Measurements from ENCODE around the gene PHLPP2. TPM values are rescaled to one million over a fixed set of nuclear protein-coding genes. Genes with fewer than 3 reads are reported as not detected.
"Not testable (repeated sequence)": the region's sequence is repeated elsewhere in the genome, so short reads cannot be mapped to it uniquely, and the experiment has no call there.

The PHLPP2 gene
- polyA plus RNA-seq, 3 donors from 2014 or later = 0.30 to 3.0 (median 0.80) TPM

- Mint-ChIP-seq H3K27ac (no peak overlapping the region), H3K4me3 (no peak overlapping the region), H3K36me3 (no peaks in the 10 kb centered on the region)
Observed at GRCh38 chr16:71610447-71610846, 114.1 kb downstream of the PHLPP2 start.

DNA sequence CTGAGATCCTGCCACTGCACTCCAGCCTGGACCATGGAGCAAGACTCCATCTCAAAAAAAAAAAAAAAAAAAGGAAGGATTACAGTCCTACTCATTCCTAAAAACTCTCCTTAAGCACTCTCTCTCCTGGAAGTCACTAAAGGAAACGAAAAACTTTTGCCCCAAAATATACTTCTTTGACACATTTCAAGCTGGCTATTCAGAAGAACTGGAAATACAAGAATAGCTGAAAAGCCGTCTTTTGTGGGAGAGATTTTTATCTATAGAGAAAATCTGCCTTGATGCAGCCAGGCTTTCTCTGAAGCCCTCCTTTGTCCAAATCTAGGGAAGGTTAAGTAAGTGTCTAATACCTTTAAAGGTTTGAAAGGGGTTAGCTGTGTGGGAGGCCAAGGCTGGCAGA, 115.4 kb downstream of the PHLPP2 start:
- no peaks in the 10 kb centered on the region for H3K36me3 Mint-ChIP-seq
- peaks cover 0 to 11% (median 2%) of the 10 kb centered on the region in 3 donors for H3K27me3 Mint-ChIP-seq (ENCODE audit: low read depth in 3 of 3)
- peaks cover 0 to 1% of the 10 kb centered on the region in 2 donors for H3K4me1 Mint-ChIP-seq
- DNase-seq = no peak
- H3K27ac Mint-ChIP-seq = no peak overlapping the region
- no peak overlapping the region for H3K4me3 Mint-ChIP-seq
- no peaks in the 10 kb centered on the region for H3K9me3 Mint-ChIP-seq

More at GRCh38 chr16:71610447-71610846, 114.1 kb downstream of the PHLPP2 start:
- H3K9me3 Mint-ChIP-seq = no peaks in the 10 kb centered on the region
- no peak for DNase-seq
- peaks cover 0 to 1% of the 10 kb centered on the region in 2 donors for H3K4me1 Mint-ChIP-seq
- H3K27me3 Mint-ChIP-seq (ENCODE audit: low read depth in 3 of 3) = peaks cover 0 to 14% (median 5%) of the 10 kb centered on the region in 3 donors

GRCh38 chr16:71600822-71601221, 123.7 kb downstream of the PHLPP2 start:
- no peak overlapping the region for H3K27ac Mint-ChIP-seq
- no peaks in the 10 kb centered on the region for H3K9me3 Mint-ChIP-seq
- H3K4me1 Mint-ChIP-seq = no peaks in the 10 kb centered on the region
- no peak overlapping the region for H3K4me3 Mint-ChIP-seq
- peaks cover 0 to 10% (median 5%) of the 10 kb centered on the region in 3 donors for H3K27me3 Mint-ChIP-seq (ENCODE audit: low read depth in 3 of 3)
- DNase-seq = no peak
- H3K36me3 Mint-ChIP-seq = no peaks in the 10 kb centered on the region

- peaks cover 1 to 12% (median 5%) of the 10 kb centered on the region in 3 donors for H3K27me3 Mint-ChIP-seq (ENCODE audit: low read depth in 3 of 3)
- H3K36me3 Mint-ChIP-seq, DNase-seq, H3K27ac Mint-ChIP-seq, H3K4me1 Mint-ChIP-seq, H3K9me3 Mint-ChIP-seq, H3K4me3 Mint-ChIP-seq: not testable (repeated sequence)
Observed at GRCh38 chr16:71598426-71598825, 126.1 kb downstream of the PHLPP2 start.

- not testable (repeated sequence) for H3K4me3 Mint-ChIP-seq, H3K27ac Mint-ChIP-seq, H3K4me1 Mint-ChIP-seq, H3K9me3 Mint-ChIP-seq, DNase-seq, H3K36me3 Mint-ChIP-seq
- H3K27me3 Mint-ChIP-seq (ENCODE audit: low read depth in 3 of 3) = peaks cover 2 to 13% (median 10%) of the 10 kb centered on the region in 3 donors
Observed at GRCh38 chr16:71595340-71595826, 129.1 kb downstream of the PHLPP2 start.

Other genes with a start within 250 kb of the PHLPP2 start
- 1 to 10 TPM in 2 of 3 donors, under 1 TPM in 1; 0.21 to 3.4 (median 1.2) TPM for gene ZNF19, start 235.4 kb downstream of the PHLPP2 start, polyA plus RNA-seq
- gene CHST4, start 198.3 kb downstream of the PHLPP2 start, polyA plus RNA-seq = not detected
- under 1 TPM in 1 of 3 donors, not detected in 2; 0.10 TPM for gene TAT, start 147.6 kb downstream of the PHLPP2 start, polyA plus RNA-seq
- gene MARVELD3, start 98.5 kb downstream of the PHLPP2 start, polyA plus RNA-seq = not detected
- gene AP1G1, start 84.1 kb upstream of the PHLPP2 start, polyA plus RNA-seq = 10 to 100 TPM in 1 of 3 donors, 1 to 10 TPM in 2; 5.2 to 24.4 (median 5.2) TPM
- 10 to 100 TPM in 1 of 3 donors, 1 to 10 TPM in 2; 9.6 to 18.6 (median 9.8) TPM for gene ATXN1L, start 121.3 kb upstream of the PHLPP2 start, polyA plus RNA-seq
- gene ZNF821, start 159.5 kb upstream of the PHLPP2 start, polyA plus RNA-seq = 10 to 100 TPM in 2 of 3 donors, 1 to 10 TPM in 1; 9.3 to 12.6 (median 12.2) TPM
- gene IST1, start 170.8 kb upstream of the PHLPP2 start, polyA plus RNA-seq = 100 to 1,000 TPM in 2 of 3 donors, 10 to 100 TPM in 1; 98.3 to 171 (median 141) TPM